ENCODE results near the gene ZC3H12D.
"Not testable (repeated sequence)": the region's sequence is repeated elsewhere in the genome, so short reads cannot be mapped to it uniquely, and the experiment has no call there.

Gene ZC3H12D

DNA sequence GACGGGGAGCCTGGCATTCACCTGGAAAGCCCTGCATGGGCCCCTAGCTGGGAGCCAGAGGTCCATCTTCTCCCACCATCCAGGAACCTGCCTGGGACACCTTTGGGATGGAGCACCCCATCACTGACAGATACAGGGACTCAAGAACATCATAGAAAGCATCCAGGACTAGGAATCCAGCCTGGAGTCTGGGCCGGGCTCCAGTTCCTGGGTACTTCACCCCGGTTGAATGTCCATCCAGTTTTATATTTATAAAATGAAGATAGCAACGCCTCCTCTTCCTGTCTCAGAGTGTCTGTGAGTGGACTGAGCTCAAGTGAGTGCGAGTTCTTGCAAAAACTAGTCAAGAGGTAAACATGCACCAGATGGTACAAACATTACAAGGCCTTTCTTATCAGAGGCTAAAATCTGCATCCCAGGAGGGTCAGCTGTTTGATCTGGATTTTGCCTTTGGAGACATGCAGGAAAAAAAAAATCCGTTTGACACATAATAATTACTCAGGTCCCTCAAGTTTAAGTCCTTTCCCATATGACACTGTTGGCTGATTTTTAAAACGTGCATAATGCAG, 27.4 kb downstream of the ZC3H12D start:
- no peak for DNase-seq

DNA sequence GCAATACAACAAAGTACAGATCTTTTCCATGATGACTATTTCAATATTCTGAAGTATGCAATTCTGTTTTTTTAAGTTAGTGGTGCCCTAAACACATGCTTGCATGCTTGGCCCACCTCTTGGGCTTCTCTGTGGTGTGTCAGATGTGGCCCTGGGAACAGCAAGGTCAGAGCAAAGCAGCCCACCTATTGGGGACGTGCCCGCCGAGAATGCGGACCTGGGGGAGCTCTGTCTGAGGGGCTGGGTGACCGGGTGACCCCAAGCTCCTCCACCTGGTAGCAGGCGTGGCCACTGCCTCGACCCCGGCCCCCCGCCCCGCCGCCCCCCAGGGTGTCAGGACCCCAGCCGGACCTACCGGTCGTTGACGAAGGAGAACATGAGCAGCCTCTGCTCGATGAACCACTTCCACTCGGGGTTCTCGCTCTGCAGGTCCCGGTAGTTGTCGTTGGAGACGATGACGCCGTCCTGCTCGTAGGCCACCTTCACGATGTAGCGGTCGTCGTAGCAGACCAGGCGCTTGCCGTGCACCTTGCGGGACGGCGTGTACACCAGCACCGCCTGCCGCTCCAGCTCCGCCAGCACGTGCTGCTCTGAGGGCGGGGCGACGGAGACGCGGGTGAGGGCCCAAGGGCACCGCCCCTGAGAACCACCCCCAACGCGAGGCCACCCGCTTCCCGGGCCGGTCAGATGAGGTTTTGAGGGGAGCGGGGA, 28.3 kb downstream of the ZC3H12D start:
- no peak for DNase-seq

DNA sequence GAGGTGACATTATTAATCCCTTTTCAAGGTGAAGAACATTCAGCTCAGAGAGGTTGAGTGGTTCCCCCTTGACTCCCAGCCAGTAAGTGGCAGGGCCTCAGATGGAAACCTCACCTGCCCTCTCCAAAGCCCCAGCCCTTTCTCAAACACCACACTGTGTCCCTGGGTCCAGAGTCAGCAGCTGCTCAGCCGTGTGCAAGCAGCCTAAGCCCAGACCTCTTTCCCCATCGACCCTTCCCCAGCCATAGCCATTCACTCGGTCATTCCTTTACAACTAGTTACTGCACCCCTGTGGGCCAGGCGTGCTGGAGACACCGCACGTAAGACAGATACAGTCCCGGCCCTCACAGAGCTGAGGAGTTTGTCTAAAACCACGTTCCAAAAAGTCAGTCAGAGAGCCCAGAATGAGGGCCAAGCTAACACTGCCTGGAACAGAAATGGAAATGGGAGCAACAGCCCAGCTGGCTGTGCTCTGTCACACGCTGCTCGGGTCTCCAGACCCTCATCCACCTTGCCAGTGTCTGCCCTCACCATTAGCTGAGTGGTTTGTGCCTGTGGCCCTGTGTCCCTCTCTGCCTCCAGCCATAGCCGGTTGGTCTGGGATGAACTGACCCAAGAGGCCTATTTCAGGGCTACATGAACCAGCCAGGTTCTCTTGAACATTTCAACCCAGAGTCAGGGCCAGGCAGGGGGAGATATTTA, 29.6 kb downstream of the ZC3H12D start:
- DNase-seq = no peak

DNA sequence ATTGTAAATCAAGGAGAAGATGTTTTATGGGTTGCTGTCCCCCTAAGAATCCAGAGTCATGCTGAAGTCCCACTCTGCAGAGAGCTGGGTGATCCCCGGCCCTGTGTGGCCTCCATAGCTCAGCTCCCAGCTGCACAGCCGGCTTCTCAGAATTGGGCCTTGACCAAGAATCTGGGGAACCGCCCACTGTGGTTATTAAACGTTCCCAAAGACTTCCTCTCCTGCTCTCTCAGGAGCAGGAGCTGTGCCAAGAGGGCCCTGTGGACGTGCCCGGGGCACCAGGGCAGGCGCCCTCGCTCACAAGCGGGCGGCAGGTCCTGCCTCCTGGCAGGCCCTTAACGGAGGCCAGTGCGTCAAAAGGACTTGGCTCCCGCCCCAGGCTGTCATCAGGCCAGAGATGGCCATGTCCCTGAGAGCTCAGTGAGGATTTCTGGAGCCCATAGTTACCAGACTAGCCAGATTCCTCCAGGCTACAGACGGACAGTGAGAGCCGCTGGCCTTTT, 30.4 kb downstream of the ZC3H12D start:
- DNase-seq = no peak

DNA sequence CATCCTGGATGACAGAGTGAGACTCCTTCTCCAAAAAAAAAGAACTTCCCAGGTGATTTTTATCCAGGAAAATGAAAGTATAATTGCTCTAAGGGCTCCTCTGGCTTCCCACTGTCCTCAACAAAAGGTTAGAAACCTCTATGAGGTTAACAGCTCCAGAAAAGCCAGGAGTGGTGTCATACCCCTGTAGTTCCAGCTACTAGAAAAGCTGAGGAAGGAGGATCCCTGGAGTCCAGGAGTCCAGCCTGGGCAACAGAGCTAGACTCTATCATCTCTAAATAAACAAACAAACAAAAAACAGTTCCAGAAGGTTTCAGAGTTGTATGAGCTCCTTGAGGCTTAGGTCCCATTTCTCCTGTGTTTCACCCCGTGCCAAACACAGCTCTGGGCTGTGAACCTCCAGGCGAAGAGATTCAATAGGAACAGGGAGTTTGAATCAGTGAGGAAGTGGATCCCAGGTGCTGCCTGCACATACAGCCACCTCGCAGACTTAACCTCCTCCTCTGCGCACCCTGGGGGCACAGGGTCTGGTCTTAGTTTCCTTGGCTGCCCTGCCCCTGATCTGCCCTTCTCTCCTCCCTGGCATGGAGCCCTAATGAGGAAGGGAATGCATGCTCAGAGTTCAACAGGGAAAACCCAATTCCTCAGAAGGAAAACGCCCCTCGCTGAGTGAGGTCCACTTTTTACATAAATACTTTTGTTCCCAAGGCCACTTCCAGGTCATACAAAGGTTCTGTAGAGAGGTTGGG, 31.0 kb downstream of the ZC3H12D start:
- DNase-seq = no peak

DNA sequence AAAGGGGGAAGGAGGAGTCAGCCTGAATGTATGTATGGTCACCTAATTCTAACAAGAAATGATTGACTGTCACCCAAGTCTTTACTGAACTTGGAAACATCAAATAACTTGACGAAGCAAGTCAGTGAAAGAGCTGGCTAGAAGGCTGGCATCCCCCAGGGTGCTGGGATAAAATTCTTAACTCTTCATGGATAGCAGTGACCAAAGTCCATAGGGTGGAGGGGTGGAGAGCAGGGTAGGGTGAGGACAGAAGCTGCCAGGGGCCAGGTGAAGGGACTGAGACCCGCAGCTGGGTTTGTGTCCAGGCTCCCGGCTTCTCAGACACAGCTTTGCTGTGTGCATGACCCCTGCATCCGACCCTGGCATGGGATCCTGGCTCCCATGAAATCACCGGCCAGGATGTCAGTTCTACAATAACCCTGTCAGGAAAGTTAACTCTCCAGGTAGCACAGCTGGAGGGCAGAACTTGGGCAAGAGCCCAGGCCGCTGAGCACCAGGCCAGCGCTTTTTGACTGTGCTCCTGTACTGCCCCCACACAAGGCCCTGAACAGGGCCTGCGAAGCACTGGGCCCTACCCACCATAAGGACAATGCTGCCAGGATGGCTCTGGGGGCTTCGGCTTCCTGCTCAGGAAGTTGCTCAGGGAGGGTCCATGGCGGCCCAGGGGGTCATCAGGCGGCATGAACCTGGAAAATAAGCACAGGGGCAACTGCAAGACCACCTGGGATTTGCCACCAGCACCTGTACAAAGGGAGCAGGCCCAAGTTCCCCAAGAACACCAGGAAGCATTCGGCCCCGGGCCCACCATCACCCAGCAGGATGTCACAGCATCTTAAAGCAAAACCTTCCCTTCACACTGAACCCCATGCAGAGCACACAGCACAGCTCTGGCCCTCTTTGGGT, 32.5 kb downstream of the ZC3H12D start:
- DNase-seq = no peak

DNA sequence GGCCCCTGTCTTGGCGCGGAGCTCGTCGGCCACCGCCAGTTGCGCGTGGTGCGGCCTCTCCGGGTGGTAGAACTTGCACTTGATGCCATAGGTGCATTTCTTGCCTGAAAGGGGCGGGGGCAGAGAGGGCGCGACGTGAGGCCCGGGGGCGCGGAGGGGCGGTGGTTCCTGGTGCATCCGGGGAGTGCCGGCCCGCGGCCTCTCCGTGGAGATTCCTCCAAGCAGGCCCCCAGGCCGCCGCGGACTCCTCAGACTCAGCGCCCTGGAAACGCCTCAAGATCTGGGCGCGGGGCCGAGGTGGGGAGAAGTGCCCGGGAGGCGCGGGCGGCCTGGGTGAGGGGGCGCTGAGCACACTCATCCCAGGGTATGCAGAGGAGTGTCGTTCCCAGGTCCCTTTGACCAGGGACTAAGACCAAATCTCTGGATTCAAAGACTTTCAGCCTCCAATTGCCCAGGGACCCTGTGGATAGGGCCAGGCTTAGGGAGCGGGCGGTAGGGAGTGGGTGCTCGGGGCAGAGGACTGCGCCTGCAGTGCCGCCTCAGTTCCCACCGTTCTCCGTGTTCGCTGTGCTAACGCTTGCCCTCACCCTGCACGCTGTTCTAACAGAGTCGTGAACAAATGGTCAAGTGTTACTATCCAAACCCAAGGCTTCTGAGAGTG, 33.3 kb downstream of the ZC3H12D start:
- DNase-seq = no peak

DNA sequence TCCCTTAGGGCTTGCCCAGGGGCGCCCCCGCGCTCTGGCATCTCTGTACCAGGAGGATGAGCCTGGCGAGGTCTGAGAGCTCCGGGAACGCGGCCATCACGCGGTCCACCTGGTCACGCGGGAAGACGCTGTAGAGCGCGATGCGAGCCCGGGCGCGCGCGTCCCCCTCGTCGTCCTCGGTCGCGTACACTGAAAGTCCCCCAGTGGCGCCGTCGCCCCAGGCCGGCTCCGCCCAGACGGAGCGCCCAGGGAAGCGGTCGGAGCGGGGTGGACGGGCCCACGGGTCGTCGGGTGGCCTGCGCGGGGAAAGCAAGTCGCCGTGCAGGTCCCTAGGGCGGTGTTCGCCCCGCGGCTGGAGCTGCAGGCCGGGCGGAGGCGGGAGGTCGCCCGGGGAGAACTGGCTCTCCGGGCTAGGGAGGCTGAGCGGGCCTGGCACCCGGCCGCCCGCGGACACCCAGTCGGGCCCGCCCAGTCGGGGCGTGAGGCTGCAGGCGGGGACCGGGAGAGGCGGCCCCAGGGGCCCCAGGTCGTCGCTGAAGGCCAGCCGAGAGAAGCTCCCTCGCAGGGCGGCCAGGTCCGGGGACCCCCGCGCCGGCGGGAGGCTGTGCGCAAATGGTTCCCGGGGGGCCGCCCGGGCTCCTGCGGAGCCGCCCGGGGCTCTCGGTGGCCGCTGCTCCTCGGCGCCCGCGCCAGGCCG, 34.0 kb downstream of the ZC3H12D start:
- no peak for DNase-seq

DNA sequence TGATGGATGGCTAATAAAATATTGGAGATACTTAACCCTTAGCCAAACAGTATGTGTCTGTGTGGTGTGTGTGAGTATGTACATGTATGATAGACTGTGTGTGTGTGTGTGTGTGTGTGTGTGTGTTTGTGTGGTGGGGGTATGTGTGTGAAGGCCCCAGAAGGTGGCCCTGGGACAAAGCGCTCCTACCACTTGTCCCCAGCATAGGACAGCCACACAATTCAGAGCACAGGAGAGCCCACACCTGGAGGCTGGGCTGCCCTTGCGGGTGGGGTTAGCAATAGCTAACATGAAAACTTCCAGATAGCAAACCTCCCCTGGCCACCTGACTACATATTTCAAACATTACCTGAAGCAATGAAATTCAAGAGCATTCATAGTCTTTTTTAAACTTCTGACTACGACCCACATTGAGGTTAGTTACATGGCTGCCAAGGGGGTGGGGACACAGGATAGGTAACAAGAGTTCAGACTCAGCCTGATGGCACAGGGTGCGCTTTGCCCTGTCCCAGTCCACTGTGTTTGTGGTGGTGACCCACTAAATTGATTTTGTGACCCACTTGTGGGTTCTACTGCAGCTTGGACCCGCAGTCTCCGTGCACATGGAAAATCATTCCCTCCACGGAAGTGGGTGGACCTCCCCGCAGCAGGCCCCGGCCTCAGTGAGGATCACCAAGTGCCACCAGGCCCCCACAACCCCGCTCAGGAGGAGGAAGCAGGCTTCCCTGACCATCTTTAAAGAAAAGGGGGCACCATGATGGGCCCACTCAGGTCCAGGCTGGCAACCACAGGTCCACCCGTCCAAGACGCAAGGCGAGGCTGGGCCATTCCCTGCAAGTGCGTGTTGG, 34.8 kb downstream of the ZC3H12D start:
- no peak for DNase-seq

DNA sequence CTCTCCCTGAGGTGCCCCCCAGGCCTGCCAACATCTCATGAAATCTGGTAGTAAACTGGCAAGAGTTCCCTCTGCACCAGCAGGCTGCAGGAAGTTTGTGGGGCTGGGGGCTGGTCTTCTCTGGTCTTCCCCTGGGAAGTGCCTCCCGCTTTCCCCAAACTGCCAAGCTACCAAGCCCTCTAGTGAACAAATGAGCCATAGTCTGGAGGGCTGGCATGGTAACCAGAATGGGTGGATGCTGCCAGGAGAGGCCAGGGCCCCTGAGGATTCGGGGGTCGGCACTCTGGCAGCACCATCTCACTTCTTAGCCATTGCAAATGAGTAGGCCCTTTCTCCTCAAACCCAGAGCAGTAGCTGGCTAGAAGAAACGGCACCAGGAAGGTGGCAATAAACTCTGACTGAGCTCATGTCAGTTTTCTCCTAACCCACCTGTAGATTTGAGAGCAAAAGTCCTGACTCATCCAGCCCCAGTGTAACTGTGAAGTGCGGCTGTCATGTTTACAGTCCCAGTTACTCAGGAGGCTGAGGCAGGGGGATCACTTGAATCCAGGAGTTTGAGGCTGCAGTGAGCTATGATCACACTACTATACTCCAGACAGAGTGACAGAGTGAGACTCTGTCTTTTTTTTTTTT, 35.9 kb downstream of the ZC3H12D start:
- DNase-seq = no peak

DNA sequence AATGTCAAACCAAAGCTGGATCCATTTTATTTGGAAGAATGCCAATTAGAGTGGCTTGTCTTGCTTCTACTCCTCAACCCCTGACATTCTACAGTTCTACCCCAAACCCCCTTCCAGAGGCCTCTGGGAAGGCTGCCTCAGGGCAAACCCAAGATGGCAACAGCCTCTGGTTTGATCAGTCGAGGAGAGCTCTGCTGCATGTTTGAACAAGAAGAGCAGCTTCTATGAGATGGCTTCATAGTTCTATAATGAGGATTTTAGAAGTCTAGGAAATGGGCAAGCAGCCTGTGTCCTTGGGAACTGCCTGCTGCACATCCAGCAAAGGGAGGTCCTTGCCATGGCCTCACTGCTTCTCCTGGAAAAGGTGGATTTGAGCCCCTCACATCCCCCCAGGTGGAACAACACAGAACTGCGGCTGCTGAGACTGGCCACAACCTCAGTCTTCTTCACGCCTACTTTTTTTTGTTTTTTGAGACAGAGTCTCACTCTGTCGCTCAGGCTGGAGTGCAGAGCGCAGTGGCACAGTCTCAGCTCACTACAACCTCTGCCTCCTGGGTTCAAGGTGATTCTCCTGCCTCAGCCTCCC, 37.9 kb downstream of the ZC3H12D start:
- no peak for DNase-seq

DNA sequence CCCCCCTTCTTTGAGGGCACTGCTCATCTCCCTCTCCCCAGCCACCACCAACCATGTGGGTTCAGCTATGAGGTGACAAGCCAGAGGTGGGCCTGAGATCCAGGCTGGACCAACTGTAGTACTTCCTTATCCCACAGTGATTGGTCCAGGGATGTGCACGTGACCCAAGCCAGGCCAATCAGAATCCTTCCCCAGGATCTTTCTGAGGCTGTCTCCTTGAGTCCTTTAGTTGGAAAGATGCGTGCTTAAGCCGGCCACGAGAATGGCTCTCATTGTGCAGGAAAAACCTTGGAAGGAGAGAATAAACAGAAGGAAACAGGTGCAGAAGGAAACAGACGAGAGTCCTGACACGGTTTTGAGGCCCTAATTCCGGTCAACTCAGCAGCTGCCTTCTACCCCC, 39.2 kb downstream of the ZC3H12D start:
- DNase-seq = no peak

DNA sequence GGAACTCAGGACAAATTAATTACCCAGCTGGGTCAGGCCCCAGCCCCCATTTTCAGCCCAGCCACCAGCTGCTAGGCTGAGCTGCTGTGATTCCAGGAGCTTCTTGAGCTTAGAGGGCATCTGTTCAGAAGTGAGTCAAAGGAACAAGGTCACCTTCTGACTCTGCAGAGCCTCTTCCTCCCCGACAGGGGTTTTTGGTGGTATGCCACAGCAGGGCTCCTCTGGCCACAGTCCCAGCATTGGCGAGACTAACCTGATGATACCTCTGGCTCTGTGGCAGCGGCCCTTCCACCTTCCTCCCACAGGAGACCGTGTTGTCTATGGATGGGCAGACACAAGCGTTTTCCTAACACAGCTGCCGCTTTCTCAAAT, 39.7 kb downstream of the ZC3H12D start:
- DNase-seq = no peak

DNA sequence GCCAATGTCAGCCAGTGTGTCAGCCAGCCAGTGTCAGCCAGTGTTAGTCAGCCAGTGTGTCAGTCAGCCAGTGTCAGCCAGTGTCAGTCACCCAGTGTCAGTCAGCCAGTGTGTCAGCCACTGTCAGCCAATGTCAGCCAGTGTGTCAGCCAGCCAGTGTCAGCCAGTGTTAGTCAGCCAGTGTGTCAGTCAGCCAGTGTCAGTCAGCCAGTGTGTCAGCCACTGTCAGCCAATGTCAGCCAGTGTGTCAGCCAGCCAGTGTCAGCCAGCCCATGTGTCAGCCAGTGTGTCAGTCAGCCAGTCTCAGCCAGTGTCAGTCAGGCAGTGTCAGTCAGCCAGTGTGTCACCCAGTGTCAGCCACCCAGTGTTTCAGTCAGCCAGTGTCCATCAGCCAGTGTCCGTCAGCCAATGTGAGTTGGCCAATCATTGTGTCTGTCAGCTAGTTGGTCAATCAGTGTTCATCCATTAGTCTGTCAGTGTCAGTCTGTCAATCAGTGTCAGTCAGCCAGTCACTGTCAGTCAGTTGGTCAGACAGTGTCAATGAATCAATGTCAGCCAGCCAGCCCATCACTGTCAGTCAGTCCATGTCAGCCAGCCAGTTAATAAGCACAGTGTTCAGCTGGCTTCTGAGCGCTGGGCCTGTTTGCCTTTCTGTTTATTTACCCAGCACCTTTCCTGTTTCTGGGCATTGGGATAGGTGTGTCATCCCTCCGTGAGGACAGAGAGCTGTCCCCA, 40.3 kb downstream of the ZC3H12D start:
- not testable (repeated sequence) for DNase-seq

DNA sequence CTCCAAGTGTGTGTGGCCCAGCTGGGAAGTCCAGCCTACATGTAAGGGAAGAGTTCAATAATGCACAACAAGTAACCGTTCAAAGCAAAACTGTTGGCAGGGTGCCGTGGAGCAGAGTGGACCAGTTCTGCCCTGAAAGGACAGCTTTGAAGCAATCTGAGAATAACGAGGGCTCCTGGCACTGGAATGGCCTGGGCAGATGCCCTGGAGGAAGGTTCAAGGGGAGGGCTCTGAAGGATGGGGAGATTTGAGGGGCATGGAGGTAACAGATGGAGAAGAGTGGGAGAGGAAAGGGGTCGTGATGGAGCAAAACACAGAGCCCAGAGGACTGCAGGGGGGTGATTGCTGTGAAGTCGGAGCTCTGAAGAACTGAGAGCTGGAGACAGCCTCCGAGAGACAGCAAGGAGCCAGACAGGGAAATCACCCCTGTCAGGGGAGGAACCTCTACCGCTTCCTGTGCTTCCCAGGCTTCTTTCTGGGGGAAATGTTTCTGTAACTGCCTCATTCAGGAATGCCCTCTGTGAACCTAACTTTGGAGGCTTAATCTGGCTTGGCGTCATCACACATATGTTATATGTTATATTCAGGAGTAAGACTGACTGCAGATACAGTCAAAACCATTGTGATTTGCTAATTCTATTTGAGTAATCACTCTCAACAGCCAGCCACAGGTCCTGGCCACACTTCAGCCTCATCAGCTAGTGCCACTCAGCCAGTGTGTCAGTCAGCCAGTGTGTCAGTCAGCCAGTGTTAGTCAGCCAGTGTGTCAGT, 41.2 kb downstream of the ZC3H12D start:
- no peak for DNase-seq

DNA sequence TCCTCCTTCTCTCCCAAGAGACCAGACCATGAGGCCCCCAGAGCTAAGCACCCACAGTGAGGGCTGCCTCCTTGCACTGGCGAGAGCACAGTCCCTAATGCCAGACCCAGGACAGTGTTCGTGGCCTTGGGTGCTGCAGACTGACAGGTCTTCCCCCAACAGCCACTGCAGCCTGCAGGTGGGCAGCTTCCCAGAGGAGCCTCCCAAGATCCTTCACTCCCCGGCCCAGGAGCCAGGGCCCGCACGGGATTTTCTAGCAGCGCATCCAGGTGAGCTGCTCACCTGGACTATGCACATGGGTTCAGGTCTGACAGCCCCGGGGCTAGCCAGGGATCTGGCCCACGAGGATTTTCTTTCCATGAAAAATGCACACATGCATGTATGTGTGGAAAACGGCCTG, 43.1 kb downstream of the ZC3H12D start:
- DNase-seq = no peak

DNA sequence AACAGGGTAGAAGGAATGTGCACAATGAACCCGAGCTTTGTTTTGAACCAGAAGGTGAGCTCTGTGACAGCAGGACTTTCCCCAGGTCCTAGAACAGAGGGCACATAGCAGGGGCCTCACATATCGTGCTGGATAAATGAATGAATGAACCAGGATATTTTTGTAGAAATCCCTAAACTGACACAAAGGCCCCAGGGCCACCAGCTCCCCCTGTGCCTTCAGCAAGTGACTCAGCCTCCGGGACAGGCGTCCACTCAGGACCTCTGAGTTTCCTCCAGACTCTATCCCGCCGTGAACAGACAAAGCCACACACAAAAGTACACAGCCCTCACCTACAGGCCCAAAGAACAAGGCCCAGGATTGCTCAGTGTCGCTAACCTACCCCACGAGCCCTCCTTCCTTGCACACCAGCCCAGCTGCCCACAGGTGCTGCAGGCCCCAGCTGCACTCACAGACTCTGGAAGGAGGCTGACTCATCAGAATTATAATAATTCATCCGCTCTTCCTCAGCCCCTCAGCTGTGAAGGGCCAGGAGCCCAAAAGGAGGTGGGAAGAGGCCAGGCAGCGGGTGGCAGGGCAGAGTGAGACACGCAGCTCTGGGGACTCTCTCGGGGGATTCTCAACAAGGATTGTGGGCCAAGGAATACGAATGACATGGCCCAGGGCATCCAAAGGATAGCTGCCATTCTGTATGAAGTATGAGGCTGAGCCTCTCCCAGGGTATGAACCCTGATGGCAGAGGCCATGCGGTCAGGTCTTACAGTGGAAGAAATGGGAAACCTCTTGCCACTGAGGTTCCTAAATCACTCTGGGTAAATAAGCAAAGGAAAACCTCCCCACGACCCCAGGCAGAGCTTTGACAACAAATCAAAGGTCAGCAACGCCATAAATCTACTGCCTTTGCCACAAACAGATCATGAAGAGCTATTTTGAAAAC, 43.8 kb downstream of the ZC3H12D start:
- DNase-seq = no peak

Measured in AML-193 (cell line).